Astrocyte (in vitro differentiated cells and primary cell): ENCODE results near the gene TNIK. TPM values are rescaled to one million over a fixed set of nuclear protein-coding genes. Genes with fewer than 3 reads are reported as not detected.

Source experiments
- DNase-seq: peaks from one replicate; pipeline ENCODE4 v3.0.0-alpha.2; 2010; ENCODE audit warnings: low read depth
- FAIRE-seq: peaks from 2 replicates; lab custom pipeline; 2011; peaks lifted over from hg19 to GRCh38; lab: Jason Lieb, UNC
- H2AFZ ChIP-seq: 2 replicates; pipeline ENCODE4 v1.6.0; 2012; ENCODE audit warnings: low read depth, low read length, inconsistent platforms
- H3K27ac ChIP-seq: 2 replicates; pipeline ENCODE4 v1.5.1; 2011; ENCODE audit warnings: low read depth, low read length, inconsistent platforms
- H3K27me3 ChIP-seq: 2 replicates; pipeline ENCODE4 v1.6.0; 2011; ENCODE audit warnings: low read length, inconsistent platforms; ENCODE audit not compliant: insufficient read depth
- H3K36me3 ChIP-seq: 2 replicates; pipeline ENCODE4 v1.5.1; 2011; ENCODE audit warnings: low read length, inconsistent platforms; ENCODE audit not compliant: insufficient read depth
- H3K4me1 ChIP-seq: 2 replicates; pipeline ENCODE4 v1.5.1; 2011; ENCODE audit warnings: low read length, inconsistent platforms; ENCODE audit not compliant: insufficient read depth
- H3K4me2 ChIP-seq: 2 replicates; pipeline ENCODE4 v1.6.0; 2012; ENCODE audit warnings: low read length, inconsistent platforms
- H3K4me3 ChIP-seq: 2 replicates; pipeline ENCODE4 v1.5.1; 2011; ENCODE audit warnings: low read depth, mild to moderate bottlenecking, low read length, inconsistent platforms; ENCODE audit not compliant: insufficient read depth
- H3K79me2 ChIP-seq: 2 replicates; pipeline ENCODE4 v1.6.0; 2012; ENCODE audit warnings: mild to moderate bottlenecking, low read length, inconsistent platforms; ENCODE audit not compliant: insufficient read depth
- H3K9ac ChIP-seq: 2 replicates; pipeline ENCODE4 v1.6.0; 2012; ENCODE audit warnings: mild to moderate bottlenecking, low read length, inconsistent platforms
- H3K9me3 ChIP-seq: 2 replicates; pipeline ENCODE4 v1.5.1; 2012; ENCODE audit warnings: low read depth, mild to moderate bottlenecking, low read length, inconsistent platforms; ENCODE audit not compliant: insufficient read depth
- H4K20me1 ChIP-seq: 2 replicates; pipeline ENCODE4 v1.6.0; 2012; ENCODE audit warnings: low read length, inconsistent platforms; ENCODE audit not compliant: insufficient read depth
- H3K27ac Mint-ChIP-seq: one replicate; pipeline ENCODE4 v1.8.0; 2021; ENCODE audit warnings: mild to moderate bottlenecking, mixed read lengths; ENCODE audit not compliant: unreplicated experiment
- H3K27me3 Mint-ChIP-seq: one replicate; pipeline ENCODE4 v1.8.0; 2021; ENCODE audit warnings: low read depth, mixed read lengths; ENCODE audit not compliant: unreplicated experiment
- H3K36me3 Mint-ChIP-seq: one replicate; pipeline ENCODE4 v1.8.0; 2021; ENCODE audit warnings: low read depth, mixed read lengths; ENCODE audit not compliant: unreplicated experiment
- H3K4me1 Mint-ChIP-seq: one replicate; pipeline ENCODE4 v1.8.0; 2021; ENCODE audit warnings: low read depth, mixed read lengths; ENCODE audit not compliant: unreplicated experiment
- H3K4me3 Mint-ChIP-seq: one replicate; pipeline ENCODE4 v1.8.0; 2021; ENCODE audit warnings: mild to moderate bottlenecking, moderate library complexity, mixed read lengths; ENCODE audit not compliant: unreplicated experiment
- H3K9me3 Mint-ChIP-seq: one replicate; pipeline ENCODE4 v1.8.0; 2021; ENCODE audit warnings: mild to moderate bottlenecking, mixed read lengths; ENCODE audit not compliant: unreplicated experiment
- CTCF ChIP-seq: IDR thresholded peaks from 2 replicates; pipeline ENCODE4 v1.5.1; 2011; ENCODE audit warnings: low read depth, mild to moderate bottlenecking, inconsistent platforms, low read length, moderate library complexity; ENCODE audit not compliant: insufficient read depth
- EZH2 ChIP-seq: IDR thresholded peaks from 2 replicates; pipeline ENCODE4 v1.6.1; 2012; ENCODE audit warnings: mild to moderate bottlenecking, low read length, inconsistent platforms; ENCODE audit not compliant: insufficient read depth
- total RNA-seq: library from RNA; stranded (reverse); gene quantifications from 2 replicates; pipeline ENCODE4 v1.2.1, GENCODE V29; 2021

Gene TNIK
- total RNA-seq, 1 donor from 2014 or later = 70.0 TPM

DNA sequence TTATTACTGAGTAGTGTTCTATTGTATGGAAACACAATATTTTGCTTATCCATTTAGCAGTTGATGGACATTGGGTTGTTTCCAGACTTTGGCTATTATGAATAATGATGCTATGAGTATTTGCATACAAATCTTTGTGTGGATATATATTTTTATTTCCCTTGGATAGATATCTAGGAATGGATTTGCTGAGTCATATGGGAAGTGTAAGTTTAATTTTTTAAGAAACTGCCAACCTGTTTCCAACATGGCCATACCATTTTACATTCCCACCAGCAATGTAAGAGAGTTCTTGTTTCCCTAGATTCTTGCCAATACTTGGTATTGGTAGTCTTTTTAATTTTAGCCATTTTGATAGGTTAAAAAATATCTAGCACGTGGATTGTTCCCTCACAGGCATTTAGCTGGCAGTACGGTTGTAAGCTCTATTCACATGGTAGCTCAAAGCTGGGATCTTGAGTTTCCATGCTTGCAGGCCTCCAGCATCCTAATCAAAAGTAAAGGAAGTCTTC lies 45.7 kb upstream of the TNIK start:
- Histone ChIP-seq H4K20me1 (no peaks in the 10 kb centered on the region), H3K27ac (no peak overlapping the region), H3K4me1 (no peaks in the 10 kb centered on the region), H3K4me2 (no peak overlapping the region), H3K27me3 (no peaks in the 10 kb centered on the region), H3K9ac (no peak overlapping the region), H3K36me3 (no peaks in the 10 kb centered on the region), H3K9me3 (no peaks in the 10 kb centered on the region), H2AFZ (no peak overlapping the region), H3K4me3 (no peak overlapping the region), H3K79me2 (no peaks in the 10 kb centered on the region)
- Mint-ChIP-seq H3K4me1 (no peaks in the 10 kb centered on the region), H3K9me3 (no peaks in the 10 kb centered on the region), H3K4me3 (no peak overlapping the region), H3K27me3 (no peaks in the 10 kb centered on the region), H3K36me3 (no peaks in the 10 kb centered on the region), H3K27ac (no peak overlapping the region)
- TF ChIP-seq EZH2 = no peak
- TF ChIP-seq CTCF = no peak
- DNase-seq (no peak), FAIRE-seq (no peak)

DNA sequence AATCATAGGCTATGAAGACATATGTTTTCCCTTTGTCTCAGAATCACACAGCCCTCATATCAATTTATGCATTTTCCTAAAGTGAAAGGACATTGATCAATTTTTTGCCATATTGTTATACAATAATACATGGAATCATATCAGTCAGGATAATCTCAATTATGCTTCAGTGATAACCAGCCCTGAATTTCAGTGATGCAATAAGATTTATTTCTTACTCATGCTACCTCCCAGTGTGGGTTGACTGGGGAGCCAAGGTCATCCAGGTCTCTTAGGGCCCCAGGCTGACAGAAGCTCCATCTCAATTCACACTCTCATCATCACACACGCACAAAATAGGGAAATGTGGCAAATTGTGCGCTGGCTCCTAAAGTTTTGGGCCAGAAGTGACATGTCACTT lies 44.2 kb upstream of the TNIK start:
- no peaks in the 10 kb centered on the region for H3K27me3 Mint-ChIP-seq
- Histone ChIP-seq H3K9me3 (no peaks in the 10 kb centered on the region), H3K4me2 (no peak overlapping the region), H4K20me1 (no peaks in the 10 kb centered on the region), H3K36me3 (no peaks in the 10 kb centered on the region), H2AFZ (no peak overlapping the region), H3K27me3 (no peaks in the 10 kb centered on the region), H3K9ac (no peak overlapping the region), H3K4me1 (no peaks in the 10 kb centered on the region), H3K4me3 (no peak overlapping the region), H3K27ac (no peak overlapping the region), H3K79me2 (no peaks in the 10 kb centered on the region)
- no peaks in the 10 kb centered on the region for H3K4me1 Mint-ChIP-seq
- no peak for DNase-seq
- peaks cover 2% of the 10 kb centered on the region for H3K9me3 Mint-ChIP-seq
- no peak for TF ChIP-seq EZH2
- TF ChIP-seq CTCF = no peak
- H3K36me3 Mint-ChIP-seq = no peaks in the 10 kb centered on the region
- H3K4me3 Mint-ChIP-seq = no peak overlapping the region
- H3K27ac Mint-ChIP-seq = no peak overlapping the region
- FAIRE-seq = no peak

GRCh38 chr3:171503817-171504216 lies 43.6 kb upstream of the TNIK start:
- DNase-seq (no peak), FAIRE-seq (no peak)
- H3K27ac ChIP-seq = no peak overlapping the region
- H3K4me2 ChIP-seq = no peak overlapping the region
- Mint-ChIP-seq H3K36me3 (no peaks in the 10 kb centered on the region), H3K4me3 (no peak overlapping the region), H3K27me3 (no peaks in the 10 kb centered on the region), H3K27ac (no peak overlapping the region), H3K4me1 (no peaks in the 10 kb centered on the region), H3K9me3 (peaks cover 2% of the 10 kb centered on the region)
- no peaks in the 10 kb centered on the region for H4K20me1 ChIP-seq
- H3K4me3 ChIP-seq = no peak overlapping the region
- H3K27me3 ChIP-seq = no peaks in the 10 kb centered on the region
- no peaks in the 10 kb centered on the region for H3K9me3 ChIP-seq
- no peak for TF ChIP-seq CTCF
- TF ChIP-seq EZH2 = no peak
- H3K4me1 ChIP-seq = no peaks in the 10 kb centered on the region
- no peaks in the 10 kb centered on the region for H3K79me2 ChIP-seq
- no peaks in the 10 kb centered on the region for H3K36me3 ChIP-seq
- H3K9ac ChIP-seq = no peak overlapping the region
- no peak overlapping the region for H2AFZ ChIP-seq
